ENCODE results near the gene FAAP100. TPM values are rescaled to one million over a fixed set of nuclear protein-coding genes. Genes with fewer than 3 reads are reported as not detected.

Gene FAAP100
- total RNA-seq, 1 donor from 2014 or later: 16.3 TPM

Other genes with a start within 250 kb of the FAAP100 start
- gene BAHCC1, start 156.9 kb downstream of the FAAP100 start, total RNA-seq: 4.2 TPM
- gene ACTG1, start 39.6 kb downstream of the FAAP100 start, total RNA-seq: 4,027 TPM
- gene FSCN2, start 24.0 kb downstream of the FAAP100 start, total RNA-seq: 0.76 TPM
- gene NPLOC4, start 84.8 kb upstream of the FAAP100 start, total RNA-seq: 92.8 TPM
- gene TSPAN10, start 84.8 kb upstream of the FAAP100 start, total RNA-seq: 2.2 TPM
- gene PDE6G, start 104.2 kb upstream of the FAAP100 start, total RNA-seq: not detected
- 22.4 TPM for gene OXLD1, start 114.3 kb upstream of the FAAP100 start, total RNA-seq
- gene CCDC137, start 114.4 kb upstream of the FAAP100 start, total RNA-seq: 21.4 TPM
- 24.3 TPM for gene ARL16, start 131.4 kb upstream of the FAAP100 start, total RNA-seq
- gene HGS, start 131.7 kb upstream of the FAAP100 start, total RNA-seq: 62.5 TPM
- 89.5 TPM for gene MRPL12, start 151.0 kb upstream of the FAAP100 start, total RNA-seq
- 37.2 TPM for gene SLC25A10, start 159.9 kb upstream of the FAAP100 start, total RNA-seq

All from esophagus mucosa (tissue), 1 donor.